H54 (cell line): ENCODE data around the gene FUT7.

Experiments
- DNase-seq: peaks from one replicate; pipeline ENCODE4 v3.0.0; 2011; ENCODE audit warnings: low spot score, mixed read lengths; ENCODE audit not compliant: insufficient read length
- FAIRE-seq: peaks from 3 replicates; lab custom pipeline; 2011; peaks lifted over from hg19 to GRCh38; lab: Jason Lieb, UNC
- POLR2A ChIP-seq: IDR thresholded peaks from 2 replicates; pipeline ENCODE4 v1.6.1; 2011; ENCODE audit warnings: low read depth, mild to moderate bottlenecking, low read length

The FUT7 gene

GRCh38 chr9:136981588-136982231 is 50.2 kb downstream of the FUT7 start:
- peak; percentile 83 for DNase-seq
- FAIRE-seq = no peak
- no peak for TF ChIP-seq POLR2A

GRCh38 chr9:136980669-136981478 is 51.0 kb downstream of the FUT7 start:
- DNase-seq = no peak
- no peak for FAIRE-seq
- no peak for TF ChIP-seq POLR2A
